Keratinocyte (primary cell): ENCODE data around the gene SLC25A11. TPM values are rescaled to one million over a fixed set of nuclear protein-coding genes. Genes with fewer than 3 reads are reported as not detected.

Experiments
- DNase-seq: peaks from one replicate; pipeline ENCODE4 v3.0.0-alpha.2; 2011; ENCODE audit warnings: low read depth, missing footprints, low spot score
- FAIRE-seq: peaks from 2 replicates; lab custom pipeline; 2011; peaks lifted over from hg19 to GRCh38; lab: Jason Lieb, UNC
- H2AFZ ChIP-seq: 2 replicates; pipeline ENCODE4 v1.6.0; 2012; ENCODE audit warnings: low read length, control low read depth, inconsistent platforms; ENCODE audit not compliant: control insufficient read depth
- H3K27ac ChIP-seq: 2 replicates; pipeline ENCODE4 v1.5.1; 2011; ENCODE audit warnings: low read length; ENCODE audit not compliant: control insufficient read depth, insufficient read depth
- H3K27me3 ChIP-seq: 3 replicates; pipeline ENCODE4 v1.6.0; 2011; ENCODE audit warnings: low read length; ENCODE audit not compliant: control insufficient read depth, insufficient read depth; ENCODE audit errors: extremely low read depth
- H3K36me3 ChIP-seq, 2 experiments: 2 replicates in 1 of 2; 3 replicates in 1 of 2; pipeline ENCODE4 v1.5.1; 2011; ENCODE audit warnings: low read length in 2 of 2, mild to moderate bottlenecking in 1 of 2; ENCODE audit not compliant: control insufficient read depth in 2 of 2, insufficient read depth in 2 of 2; ENCODE audit errors: extremely low read depth in 1 of 2
- H3K4me1 ChIP-seq: 3 replicates; pipeline ENCODE4 v1.5.1; 2011; ENCODE audit warnings: low read length; ENCODE audit not compliant: control insufficient read depth, insufficient read depth; ENCODE audit errors: extremely low read depth
- H3K4me2 ChIP-seq: 3 replicates; pipeline ENCODE4 v1.6.0; 2011; ENCODE audit warnings: low read depth, low read length; ENCODE audit not compliant: control insufficient read depth, insufficient read depth; ENCODE audit errors: extremely low read depth
- H3K4me3 ChIP-seq, 3 experiments: fragments of 200-600 bp in 1 of 3; sonication (generic) in 1 of 3; 2 replicates in 2 of 3; 3 replicates in 1 of 3; pipeline ENCODE4 v1.5.1; 2011 to 2016; ENCODE audit warnings: low read length in 3 of 3, mild to moderate bottlenecking in 3 of 3, control low read depth in 2 of 3, inconsistent platforms in 1 of 3, low read depth in 1 of 3, mixed read lengths in 1 of 3, mixed run types in 1 of 3, moderate library complexity in 1 of 3; ENCODE audit not compliant: control insufficient read depth in 2 of 3, insufficient read depth in 2 of 3; ENCODE audit errors: extremely low read depth in 1 of 3
- H3K79me2 ChIP-seq: 2 replicates; pipeline ENCODE4 v1.6.0; 2012; ENCODE audit warnings: low read length; ENCODE audit not compliant: control insufficient read depth, insufficient read depth
- H3K9ac ChIP-seq: 3 replicates; pipeline ENCODE4 v1.6.0; 2011; ENCODE audit warnings: low read length; ENCODE audit not compliant: control insufficient read depth, insufficient read depth; ENCODE audit errors: extremely low read depth
- H3K9me1 ChIP-seq: 3 replicates; pipeline ENCODE4 v1.6.0; 2011; ENCODE audit warnings: low read length; ENCODE audit not compliant: control insufficient read depth, insufficient read depth; ENCODE audit errors: extremely low read depth
- H3K9me3 ChIP-seq: 2 replicates; pipeline ENCODE4 v1.5.1; 2012; ENCODE audit warnings: low read depth, low read length; ENCODE audit not compliant: control insufficient read depth
- H4K20me1 ChIP-seq: 3 replicates; pipeline ENCODE4 v1.6.0; 2011; ENCODE audit warnings: low read length; ENCODE audit not compliant: control insufficient read depth, insufficient read depth; ENCODE audit errors: extremely low read depth
- CTCF ChIP-seq, 3 experiments: IDR thresholded peaks in 1 of 3; conservative IDR thresholded peaks in 1 of 3; optimal IDR thresholded peaks in 1 of 3; 2 replicates in 2 of 3; 3 replicates in 1 of 3; pipeline versions ENCODE3 to v1.5.1; 2011; ENCODE audit warnings: low read length in 3 of 3, mild to moderate bottlenecking in 3 of 3, moderate library complexity in 2 of 3, control low read depth in 1 of 3, inconsistent platforms in 1 of 3; ENCODE audit not compliant: insufficient read depth in 2 of 3; ENCODE audit errors: extremely low read depth in 1 of 3
- EZH2 ChIP-seq: IDR thresholded peaks from one replicate; pipeline ENCODE4 v1.6.1; 2012; ENCODE audit warnings: inconsistent platforms, mild to moderate bottlenecking, low read length, moderate library complexity
- dilution Hi-C: fragments of 300-500 bp; cut with MboI; formaldehyde crosslinking; loops from one replicate; pipeline ENCODE4 v1.7.0; 2020; ENCODE audit warnings: low sequenced_read_pairs; ENCODE audit not compliant: extremely low pct_ligation_motif_present
- polyA plus RNA-seq, 5 experiments: library from polyadenylated mRNA; depleted of rRNA in 3 of 5; stranded (reverse) in 3 of 5; stranded (forward) in 1 of 5; unstranded in 1 of 5; fragments of >200 nt; gene quantifications; 1 replicate in 1 of 5; 2 replicates in 3 of 5; 3 replicates in 1 of 5; pipeline versions ENCODE4 v1.2.1 to v1.2.3, GENCODE V29; 2011 to 2012; ENCODE audit warnings: missing spikeins in 2 of 5, low read depth in 1 of 5, low replicate concordance in 1 of 5

The SLC25A11 gene
- polyA plus RNA-seq, 1 donor (not counting 4 experiments of a cell fraction or from before 2014, with no cell fraction given), result 33.8 TPM

GRCh38 chr17:4944554-4945175 is 4.8 kb upstream of the SLC25A11 start:
- H3K9ac ChIP-seq, result peak overlapping the region; percentile 94
- H3K4me2 ChIP-seq, result peak overlapping the region; percentile 100
- no peak for FAIRE-seq
- H3K4me3 ChIP-seq, result peak overlapping the region in 2 of 3 experiments; percentile 25 to 97
- no peaks in the 10 kb centered on the region for H3K9me3 ChIP-seq
- H3K36me3 ChIP-seq, result peaks cover 27 to 34% of the 10 kb centered on the region in 2 experiments
- peaks cover 61% of the 10 kb centered on the region for H3K79me2 ChIP-seq
- peaks cover 39% of the 10 kb centered on the region for H3K4me1 ChIP-seq
- H3K27me3 ChIP-seq, result no peaks in the 10 kb centered on the region
- H2AFZ ChIP-seq, result no peak overlapping the region
- TF ChIP-seq EZH2 (no peak), CTCF (optimal IDR thresholded peaks at IDR 0.05 in 1 of 3, IDR thresholded peaks at IDR 0.05 in 1 of 3, conservative IDR thresholded peaks at IDR 0.05 in 1 of 3; ENCODE audit: extremely low read depth in 1 of 3, insufficient read depth in 2 of 3, low read length in 3 of 3) (no peak)
- peaks cover 15% of the 10 kb centered on the region for H4K20me1 ChIP-seq
- dilution Hi-C loops, result loop anchor here (10.0 kb wide), 1 partner anchor 60 kb away; no protein-coding TSS in a partner anchor
- DNase-seq, result no peak
- H3K27ac ChIP-seq, result peak overlapping the region; percentile 91
- H3K9me1 ChIP-seq, result no peaks in the 10 kb centered on the region

GRCh38 chr17:4944163-4944553 is 4.3 kb upstream of the SLC25A11 start:
- FAIRE-seq (peak; percentile 56), DNase-seq (no peak)
- Histone ChIP-seq H3K27me3 (no peaks in the 10 kb centered on the region), H3K36me3 (peaks cover 27 to 34% of the 10 kb centered on the region in 2 experiments), H4K20me1 (peaks cover 15% of the 10 kb centered on the region), H2AFZ (no peak overlapping the region), H3K4me2 (peak overlapping the region; percentile 100), H3K4me3 (peak overlapping the region in 2 of 3 experiments; percentile 25 to 97), H3K4me1 (peaks cover 39% of the 10 kb centered on the region), H3K9ac (peak overlapping the region; percentile 94), H3K9me3 (no peaks in the 10 kb centered on the region), H3K27ac (peak overlapping the region; percentile 91), H3K79me2 (peaks cover 65% of the 10 kb centered on the region), H3K9me1 (no peaks in the 10 kb centered on the region)
- TF ChIP-seq EZH2 (no peak), CTCF (optimal IDR thresholded peaks at IDR 0.05 in 1 of 3, IDR thresholded peaks at IDR 0.05 in 1 of 3, conservative IDR thresholded peaks at IDR 0.05 in 1 of 3; ENCODE audit: extremely low read depth in 1 of 3, insufficient read depth in 2 of 3, low read length in 3 of 3) (no peak)
- dilution Hi-C loops, result loop anchor here (10.0 kb wide), 1 partner anchor 61 kb away; no protein-coding TSS in a partner anchor
